Vagina (tissue), 2 donors: Measurements from ENCODE around the gene NAPB. TPM values are rescaled to one million over a fixed set of nuclear protein-coding genes. Genes with fewer than 3 reads are reported as not detected.

Experiments
- DNase-seq, 2 donors: peaks; one replicate each; pipeline ENCODE4 v3.0.0-alpha.2; 2017; ENCODE audit errors: extremely low spot score in 2 of 2
- H3K27ac ChIP-seq: fragments of 200-600 bp; sonication (generic); one replicate; pipeline ENCODE4 v1.5.1; 2019
- H3K27me3 ChIP-seq: fragments of 200-600 bp; sonication (generic); one replicate; pipeline ENCODE4 v1.5.1; 2019
- H3K36me3 ChIP-seq, 2 donors: fragments of 200-600 bp; sonication (generic); one replicate each; pipeline ENCODE4 v1.5.1; 2017 to 2019
- H3K4me1 ChIP-seq: fragments of 200-600 bp; sonication (generic); one replicate; pipeline ENCODE4 v1.5.1; 2019
- H3K4me3 ChIP-seq, 2 donors: fragments of 200-600 bp; sonication (generic); 1 replicate in 1 of 2; 2 replicates in 1 of 2; pipeline ENCODE4 v1.5.1; 2016 to 2019
- H3K9me3 ChIP-seq: fragments of 200-600 bp; sonication (generic); one replicate; pipeline ENCODE4 v1.5.1; 2019
- CTCF ChIP-seq, 3 experiments: fragments of 450-650 bp in 2 of 3; fragments of 200-600 bp in 1 of 3; sonication (generic) in 1 of 3; IDR thresholded peaks; one replicate each; pipeline ENCODE4 v1.5.1; 2017 to 2019; ENCODE audit warnings: antibody characterized with exemption in 3 of 3, mild to moderate bottlenecking in 2 of 3, moderate library complexity in 2 of 3
- POLR2A ChIP-seq, 2 donors: fragments of 450-650 bp; IDR thresholded peaks; one replicate each; pipeline ENCODE4 v1.6.1; 2017; ENCODE audit warnings: antibody characterized with exemption in 2 of 2, mild to moderate bottlenecking in 2 of 2, moderate library complexity in 2 of 2
- POLR2AphosphoS5 ChIP-seq, 2 donors: sonication (generic); formaldehyde crosslinking; IDR thresholded peaks; one replicate each; pipeline ENCODE4 v1.9.0; 2017; ENCODE audit warnings: antibody characterized with exemption in 2 of 2, mild to moderate bottlenecking in 2 of 2, low read depth in 1 of 2; ENCODE audit not compliant: insufficient read depth in 1 of 2
- intact Hi-C: fragments of 100-400 bp; cut with DNase I; formaldehyde crosslinking; loops from one replicate; pipeline ENCODE4 v1.15.1; 2023
- total RNA-seq: library from RNA; depleted of rRNA; stranded (reverse); fragments of >200 nt; gene quantifications from one replicate; pipeline ENCODE4 v1.2.3, GENCODE V29; 2016

Gene NAPB
- total RNA-seq, 1 donor from 2014 or later = 28.5 TPM

GRCh38 chr20:23401051-23401450 is 20.2 kb downstream of the NAPB start:
- Histone ChIP-seq H3K9me3 (no peaks in the 10 kb centered on the region), H3K4me1 (peaks cover 7% of the 10 kb centered on the region), H3K4me3 (no peak overlapping the region), H3K27ac (no peak overlapping the region), H3K36me3 (peaks cover 0 to 6% of the 10 kb centered on the region in 2 donors), H3K27me3 (no peaks in the 10 kb centered on the region)
- TF ChIP-seq CTCF (IDR thresholded peaks at IDR 0.05) = no peak
- TF ChIP-seq POLR2AphosphoS5 (IDR thresholded peaks at IDR 0.05; ENCODE audit: insufficient read depth in 1 of 2, low read depth in 1 of 2) = no peak
- TF ChIP-seq POLR2A (IDR thresholded peaks at IDR 0.05) = no peak
- intact Hi-C loops = no loop called here
- DNase-seq = no peak

GRCh38 chr20:23399568-23400241 is 21.6 kb downstream of the NAPB start:
- intact Hi-C loops = no loop called here

GRCh38 chr20:23397961-23398360 is 23.3 kb downstream of the NAPB start:
- DNase-seq = no peak
- Histone ChIP-seq H3K27ac (no peak overlapping the region), H3K9me3 (no peaks in the 10 kb centered on the region), H3K4me1 (no peaks in the 10 kb centered on the region), H3K4me3 (no peak overlapping the region), H3K36me3 (peaks cover 0 to 29% of the 10 kb centered on the region in 2 donors), H3K27me3 (no peaks in the 10 kb centered on the region)
- TF ChIP-seq CTCF (IDR thresholded peaks at IDR 0.05) = no peak
- intact Hi-C loops = no loop called here

More at GRCh38 chr20:23399568-23400241, 21.6 kb downstream of the NAPB start:
- Histone ChIP-seq H3K4me3 (no peak overlapping the region), H3K9me3 (no peaks in the 10 kb centered on the region), H3K4me1 (peaks cover 7% of the 10 kb centered on the region), H3K36me3 (peaks cover 0 to 11% of the 10 kb centered on the region in 2 donors), H3K27me3 (no peaks in the 10 kb centered on the region), H3K27ac (no peak overlapping the region)
- TF ChIP-seq POLR2AphosphoS5 (IDR thresholded peaks at IDR 0.05; ENCODE audit: insufficient read depth in 1 of 2, low read depth in 1 of 2) (no peak), POLR2A (IDR thresholded peaks at IDR 0.05) (no peak), CTCF (IDR thresholded peaks at IDR 0.05) (no peak)
- no peak for DNase-seq

GRCh38 chr20:23396950-23397627 is 24.2 kb downstream of the NAPB start:
- Histone ChIP-seq H3K27ac (no peak overlapping the region), H3K4me1 (no peaks in the 10 kb centered on the region), H3K27me3 (no peaks in the 10 kb centered on the region), H3K36me3 (peaks cover 0 to 33% of the 10 kb centered on the region in 2 donors), H3K9me3 (no peaks in the 10 kb centered on the region), H3K4me3 (no peak overlapping the region)
- intact Hi-C loops = no loop called here
- TF ChIP-seq CTCF (IDR thresholded peaks at IDR 0.05) (no peak), POLR2A (IDR thresholded peaks at IDR 0.05) (no peak), POLR2AphosphoS5 (IDR thresholded peaks at IDR 0.05; ENCODE audit: insufficient read depth in 1 of 2, low read depth in 1 of 2) (no peak)
- no peak for DNase-seq
